Activated CD8-positive, alpha-beta memory T cell treated with anti-CD3 and anti-CD28 coated beads for 48 hours (primary cell): ENCODE results near the gene SPPL3.

Source experiments
- DNase-seq, 3 experiments: peaks; one replicate each; pipeline ENCODE4 v3.0.0-alpha.2; 2020; ENCODE audit warnings: low read depth in 2 of 3, low spot score in 2 of 3

The SPPL3 gene

DNA sequence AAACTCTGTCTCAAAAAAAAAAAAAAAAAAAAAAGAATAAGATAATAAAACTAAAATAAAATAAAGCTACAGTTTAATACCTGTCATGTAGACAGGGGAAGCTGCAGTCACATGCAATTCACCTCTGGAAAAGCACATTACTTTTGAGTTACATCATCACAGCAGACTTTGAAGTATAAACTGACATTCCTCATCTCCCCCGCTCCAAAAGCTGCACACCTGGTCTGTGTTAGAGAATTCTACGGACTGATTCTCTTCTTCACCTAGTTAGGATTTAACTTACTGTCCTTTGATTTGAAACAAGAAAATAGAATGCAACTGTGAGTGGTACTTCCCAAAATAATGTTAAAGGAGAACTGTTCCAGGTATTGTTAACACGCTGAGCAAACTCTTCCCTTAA, 25.1 kb downstream of the SPPL3 start:
- DNase-seq: no peak

- DNase-seq: no peak
Measured at GRCh38 chr12:120874547-120875245, 29.5 kb downstream of the SPPL3 start.

DNA sequence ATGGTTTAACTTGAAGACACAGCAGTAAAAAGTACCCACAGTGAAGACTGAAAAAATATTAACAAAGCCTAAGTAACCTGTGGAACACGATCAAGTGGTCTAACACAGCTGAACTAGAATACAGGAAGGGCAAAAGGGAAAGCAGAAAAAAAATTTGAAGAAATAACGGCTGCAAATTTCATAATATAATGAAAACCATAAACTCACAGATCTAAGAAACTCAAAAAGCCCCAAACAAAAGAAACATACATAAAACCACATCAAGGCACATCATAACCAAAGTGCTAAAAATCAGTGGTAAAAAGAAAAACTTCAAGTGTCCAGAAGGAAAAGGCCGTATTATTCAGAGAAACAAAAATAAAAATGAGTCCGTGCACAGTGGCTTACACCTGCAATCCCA, 30.9 kb downstream of the SPPL3 start:
- no peak for DNase-seq

GRCh38 chr12:120872487-120872886, 31.7 kb downstream of the SPPL3 start:
- DNase-seq: no peak

DNA sequence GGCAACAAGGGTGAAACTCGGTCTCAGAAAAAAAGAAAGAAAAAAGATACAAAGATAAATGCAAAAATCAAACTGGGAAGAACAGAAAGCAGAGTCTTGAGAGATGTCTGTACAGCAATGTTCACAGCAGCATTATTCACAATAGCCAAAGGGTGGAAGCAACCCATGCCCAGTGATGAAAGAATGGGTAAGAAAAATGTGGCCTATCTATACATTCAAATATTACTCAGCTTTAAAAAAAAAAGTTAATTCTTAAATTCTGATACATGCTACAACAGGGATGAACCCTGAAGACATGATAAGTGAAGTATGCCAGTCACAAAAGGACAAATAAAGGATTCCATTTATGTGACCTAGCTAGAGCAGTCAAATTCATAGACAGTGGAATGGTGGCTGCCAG, 33.7 kb downstream of the SPPL3 start:
- DNase-seq: no peak

DNA sequence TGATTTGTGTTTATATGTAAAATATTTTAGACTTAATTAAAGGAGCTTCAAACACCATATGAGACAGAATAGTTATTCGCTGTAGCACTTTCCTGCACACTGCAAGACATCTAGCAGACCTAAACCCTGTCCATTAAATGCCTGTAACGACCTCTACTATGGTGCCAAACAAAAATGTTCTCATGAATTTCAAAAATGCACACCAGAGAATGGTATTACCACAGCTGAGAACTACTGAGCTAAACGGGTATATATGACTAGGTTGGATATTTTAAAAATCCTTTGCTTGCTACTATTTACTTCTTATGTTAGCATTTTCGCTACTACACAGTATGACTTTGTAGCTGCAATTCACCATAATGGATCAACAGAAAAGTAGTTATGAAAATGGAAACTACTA, 34.8 kb downstream of the SPPL3 start:
- no peak for DNase-seq

- DNase-seq: no peak
Measured at GRCh38 chr12:120866108-120866507, 38.0 kb downstream of the SPPL3 start.

DNA sequence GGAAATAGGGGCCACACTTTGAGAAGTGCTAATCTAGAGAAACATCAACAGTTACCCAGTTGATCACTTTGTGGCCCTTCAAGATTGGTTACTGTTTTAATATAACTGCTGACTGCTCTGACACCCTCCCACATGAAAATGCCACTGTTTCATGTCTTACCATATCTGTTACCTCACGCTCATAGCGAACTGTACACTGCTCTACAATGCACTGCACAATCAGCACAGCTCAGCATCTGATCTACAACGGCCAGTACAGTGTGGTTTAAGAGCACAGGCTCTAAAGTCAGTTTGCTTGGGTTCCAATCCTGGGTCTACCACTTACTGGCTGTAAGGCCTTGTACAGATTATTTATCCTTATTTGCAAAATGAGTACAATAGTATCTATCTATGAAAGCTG, 39.1 kb downstream of the SPPL3 start:
- DNase-seq: no peak

GRCh38 chr12:120862664-120863063, 41.5 kb downstream of the SPPL3 start:
- no peak for DNase-seq

GRCh38 chr12:120861074-120861795, 42.9 kb downstream of the SPPL3 start:
- no peak for DNase-seq

DNA sequence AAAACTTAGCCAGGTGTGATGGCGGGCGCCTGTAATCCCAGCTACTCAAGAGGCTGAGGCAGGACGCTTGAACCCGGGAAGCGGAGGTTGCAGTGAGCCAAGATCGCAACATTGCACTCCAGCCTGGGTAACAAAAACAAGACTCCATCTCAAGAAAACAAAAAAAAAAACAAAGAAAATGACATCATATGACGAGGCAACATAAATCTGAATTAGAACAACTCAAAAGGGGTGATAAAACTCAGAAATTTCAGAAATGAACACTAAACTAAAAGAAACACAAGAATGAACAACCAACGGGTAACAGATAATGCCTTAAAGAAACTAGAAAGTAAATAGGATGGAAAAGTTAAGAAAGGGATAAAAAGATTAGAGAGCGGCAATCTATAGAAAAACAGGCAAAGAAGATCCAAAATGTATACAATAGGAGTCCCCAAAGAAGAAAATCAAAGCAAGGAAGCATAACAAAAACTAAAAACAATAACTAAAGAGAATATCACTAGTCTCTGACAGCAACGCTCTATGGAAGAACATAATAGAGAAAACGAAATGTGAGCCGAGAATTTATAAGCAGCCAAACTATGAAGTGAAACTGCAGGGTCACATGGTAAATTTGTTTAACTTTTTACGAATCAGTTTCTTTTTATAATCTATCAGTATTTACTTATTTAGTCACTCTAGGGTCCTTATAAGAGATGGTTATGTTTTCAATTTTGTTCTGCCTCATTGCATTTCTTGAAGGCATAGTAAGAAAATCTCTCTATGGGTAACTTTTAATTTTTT, 45.7 kb downstream of the SPPL3 start:
- DNase-seq: no peak

GRCh38 chr12:120856980-120857379, 47.2 kb downstream of the SPPL3 start:
- no peak for DNase-seq

DNA sequence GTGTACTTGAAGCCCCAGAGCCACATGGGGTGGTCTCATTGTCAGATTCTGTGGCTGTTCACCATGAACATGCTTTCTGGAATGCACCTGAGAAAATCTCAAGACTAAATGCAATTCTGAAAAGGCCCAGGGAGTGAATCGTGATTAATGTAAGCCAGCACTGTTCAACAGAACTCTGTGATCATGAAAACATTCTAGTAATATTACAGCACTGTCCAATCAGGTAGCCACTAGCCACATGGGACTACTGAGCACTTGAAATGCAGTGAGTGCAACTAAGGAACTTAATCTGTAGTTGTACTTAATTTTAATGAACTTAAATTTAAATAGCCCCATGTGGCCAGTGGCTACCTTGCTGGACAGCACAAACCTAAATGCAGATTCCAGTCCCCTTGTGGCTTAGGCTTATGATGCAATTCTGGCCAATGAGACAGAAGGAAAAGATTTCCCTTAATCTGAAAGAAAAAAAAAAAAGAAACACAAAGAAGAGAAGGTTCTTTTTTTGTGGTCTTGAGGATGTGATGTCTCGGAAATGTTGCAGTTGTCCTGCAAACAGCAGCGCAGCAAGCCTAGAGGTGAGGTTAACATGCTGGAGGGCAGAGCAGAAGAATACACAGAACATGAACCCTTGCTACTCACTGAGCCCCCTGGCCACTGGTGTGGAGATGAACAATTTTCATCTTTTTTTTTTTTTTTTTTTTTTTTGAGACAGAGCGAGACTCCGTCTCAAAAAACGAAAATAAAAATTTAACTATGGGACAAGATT, 48.2 kb downstream of the SPPL3 start:
- no peak for DNase-seq

- no peak for DNase-seq
Measured at GRCh38 chr12:120854804-120855203, 49.4 kb downstream of the SPPL3 start.

- no peak for DNase-seq
Measured at GRCh38 chr12:120853188-120853587, 51.0 kb downstream of the SPPL3 start.

DNA sequence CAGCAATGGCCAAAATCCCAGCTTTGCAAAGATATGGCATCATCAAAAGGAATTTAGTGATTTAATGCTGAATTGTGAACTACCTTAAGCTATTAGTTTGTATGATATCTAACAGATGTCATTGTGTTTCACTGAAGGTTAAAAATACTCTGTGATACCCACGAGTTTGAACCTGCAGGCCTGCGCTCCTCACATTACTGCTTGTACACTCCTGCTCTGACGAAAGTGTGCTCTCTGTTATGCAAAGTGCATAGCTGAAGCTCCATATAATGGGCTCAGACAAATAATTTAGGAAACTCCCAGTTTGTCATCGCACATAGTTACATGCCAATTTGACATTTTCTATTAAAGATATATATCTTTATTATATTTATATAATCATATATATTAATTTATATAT, 52.2 kb downstream of the SPPL3 start:
- no peak for DNase-seq

DNA sequence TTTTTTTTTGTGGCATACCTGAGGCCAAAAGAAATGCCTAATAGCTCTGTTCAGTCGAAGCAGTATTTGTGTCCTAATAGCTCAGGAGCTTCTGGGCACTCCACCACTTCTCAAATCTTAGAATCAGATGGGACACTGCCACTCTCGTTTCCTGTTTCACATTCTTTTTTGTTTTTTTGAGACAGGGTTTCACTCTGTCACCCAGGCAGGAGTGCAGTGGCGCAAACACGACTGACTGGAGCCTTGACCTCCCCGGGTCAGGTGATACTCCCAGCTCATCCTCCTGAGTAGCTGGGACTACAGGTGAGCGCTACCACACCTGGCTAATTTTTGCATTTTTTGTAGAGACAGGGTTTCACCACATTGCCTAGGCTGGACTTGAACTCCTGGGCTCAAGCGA, 52.7 kb downstream of the SPPL3 start:
- DNase-seq: no peak

DNA sequence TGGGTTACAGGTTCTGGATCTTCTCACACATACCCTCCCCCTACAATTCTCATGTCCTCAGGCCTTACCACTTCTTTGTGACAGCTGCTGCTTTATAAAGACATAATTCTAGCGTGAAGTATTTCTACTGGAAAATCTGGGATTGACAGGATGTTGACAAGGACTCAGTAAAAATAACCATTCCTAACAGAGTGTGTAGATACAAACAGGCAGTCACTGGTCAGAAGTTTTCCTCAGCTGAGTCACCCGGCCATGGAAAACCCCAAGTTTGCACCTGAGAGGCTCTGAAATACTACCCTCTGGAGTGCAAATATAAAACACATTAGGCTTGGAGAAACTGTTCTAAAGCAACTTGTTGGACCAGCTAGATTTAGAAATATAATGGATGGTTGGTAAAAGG, 54.4 kb downstream of the SPPL3 start:
- no peak for DNase-seq

- no peak for DNase-seq
Measured at GRCh38 chr12:120847814-120848213, 56.3 kb downstream of the SPPL3 start.

DNA sequence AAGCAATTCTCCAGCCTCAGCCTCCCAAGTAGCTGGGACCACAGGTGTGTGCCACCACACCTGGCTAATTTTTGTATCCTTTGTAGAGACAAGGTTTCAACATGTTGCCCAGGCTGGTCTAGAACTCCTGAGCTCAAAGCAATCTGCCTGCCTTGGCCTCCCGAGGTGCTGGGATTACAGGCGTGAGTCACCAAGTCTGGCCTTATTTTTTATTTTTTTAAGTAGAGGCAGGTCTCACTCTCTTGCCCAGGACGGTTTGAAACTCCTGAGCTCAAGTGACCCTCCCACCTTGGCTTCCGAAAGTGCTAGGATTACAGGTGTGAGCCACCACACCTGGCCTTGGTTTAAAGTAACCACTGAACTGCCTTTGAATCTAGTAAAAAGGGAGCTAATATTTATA, 56.8 kb downstream of the SPPL3 start:
- DNase-seq: no peak

GRCh38 chr12:120846721-120847120, 57.4 kb downstream of the SPPL3 start:
- no peak for DNase-seq
